Left cardiac atrium (tissue), 2 donors: Measurements from ENCODE around the gene CFAP92. TPM values are rescaled to one million over a fixed set of nuclear protein-coding genes. Genes with fewer than 3 reads are reported as not detected.

Experiments
- total RNA-seq, 2 donors: library from RNA; stranded (reverse); fragmentation: NEBNext Ultra II Directional; extraction: Animal tissue kit (Norgen Biotek cat#: 25700); gene quantifications; one replicate each; pipeline ENCODE4 v1.2.1, GENCODE V29; 2021
- donor health status: DM: no; HTN: yes; CAD: no; lungs with severe emphysema.
- donor health status: DM: yes; HTN: yes; CAD: no.

The CFAP92 gene
- total RNA-seq, 2 donors from 2014 or later: 0.29 to 0.73 TPM

Other genes starting within 250 kb of the CFAP92 start
- 10 to 100 TPM; 35.3 to 37.5 TPM for gene ACAD9, start 114.5 kb downstream of the CFAP92 start, total RNA-seq
- 1 to 10 TPM; 1.1 to 2.3 TPM for gene EFCC1, start 7.2 kb upstream of the CFAP92 start, total RNA-seq
- gene GP9, start 66.7 kb upstream of the CFAP92 start, total RNA-seq: under 1 TPM in 1 of 2 donors, not detected in 1; 0.29 TPM
- gene RAB43, start 127.7 kb upstream of the CFAP92 start, total RNA-seq: 1 to 10 TPM; 6.4 to 6.9 TPM
- 10 to 100 TPM; 23.3 to 28.3 TPM for gene ISY1, start 167.0 kb upstream of the CFAP92 start, total RNA-seq
- 100 to 1,000 TPM; 342 to 378 TPM for gene CNBP, start 189.8 kb upstream of the CFAP92 start, total RNA-seq